ENCODE data around the gene ZGRF1. TPM values are rescaled to one million over a fixed set of nuclear protein-coding genes. Genes with fewer than 3 reads are reported as not detected.

The ZGRF1 gene
- total RNA-seq, 6 donors from 2014 or later = 2.6 to 9.4 (median 4.6) TPM

GRCh38 chr4:112604589-112604988, 32.1 kb downstream of the ZGRF1 start:
- ATAC-seq (ENCODE audit: low FRiP score in 2 of 2) (peak in 1 of 2 donors; percentile 81), DNase-seq (no peak)
- no peak overlapping the region for H3K4me3 ChIP-seq
- H3K4me1 ChIP-seq = no peaks in the 10 kb centered on the region
- peak; percentile 11 to 42 (median 26) for TF ChIP-seq CTCF (IDR thresholded peaks at IDR 0.05)
- TF ChIP-seq POLR2A (IDR thresholded peaks at IDR 0.05) = no peak
- H3K36me3 ChIP-seq = peaks cover 0 to 19% (median 5%) of the 10 kb centered on the region in 4 donors
- H3K27me3 ChIP-seq = no peaks in the 10 kb centered on the region
- no peak overlapping the region for H3K27ac ChIP-seq
- H3K9me3 ChIP-seq = no peaks in the 10 kb centered on the region

GRCh38 chr4:112594993-112595392, 41.7 kb downstream of the ZGRF1 start:
- WGBS, 2 donors = 94 to 97% methylated on average over 1 of the region's 1 CpG
- TF ChIP-seq POLR2A (IDR thresholded peaks at IDR 0.05) (no peak), CTCF (IDR thresholded peaks at IDR 0.05) (no peak), POLR2AphosphoS5 (IDR thresholded peaks at IDR 0.05) (no peak), EP300 (IDR thresholded peaks at IDR 0.05) (no peak)
- no peak for DNase-seq

GRCh38 chr4:112593438-112594133, 43.1 kb downstream of the ZGRF1 start:
- H3K4me1 ChIP-seq = no peaks in the 10 kb centered on the region
- no peak for DNase-seq
- no peaks in the 10 kb centered on the region for H3K9me3 ChIP-seq
- no peak overlapping the region for H3K4me3 ChIP-seq
- H3K36me3 ChIP-seq = no peaks in the 10 kb centered on the region
- 94 to 98% methylated on average over 5 of the region's 5 CpGs for WGBS, 2 donors
- TF ChIP-seq EP300 (IDR thresholded peaks at IDR 0.05) (no peak), POLR2A (IDR thresholded peaks at IDR 0.05) (no peak), CTCF (IDR thresholded peaks at IDR 0.05) (no peak), POLR2AphosphoS5 (IDR thresholded peaks at IDR 0.05) (no peak)
- no peak overlapping the region for H3K27ac ChIP-seq
- no peak for ATAC-seq (ENCODE audit: low FRiP score in 2 of 2)
- H3K27me3 ChIP-seq = no peaks in the 10 kb centered on the region

More at GRCh38 chr4:112594993-112595392, 41.7 kb downstream of the ZGRF1 start:
- Histone ChIP-seq H3K4me3 (no peak overlapping the region), H3K9me3 (no peaks in the 10 kb centered on the region), H3K27ac (no peak overlapping the region), H3K27me3 (no peaks in the 10 kb centered on the region), H3K36me3 (no peaks in the 10 kb centered on the region), H3K4me1 (no peaks in the 10 kb centered on the region)
- no peak for ATAC-seq (ENCODE audit: low FRiP score in 2 of 2)

GRCh38 chr4:112592717-112593116, 44.0 kb downstream of the ZGRF1 start:
- TF ChIP-seq EP300 (IDR thresholded peaks at IDR 0.05) (no peak), POLR2AphosphoS5 (IDR thresholded peaks at IDR 0.05) (no peak), CTCF (IDR thresholded peaks at IDR 0.05) (no peak), POLR2A (IDR thresholded peaks at IDR 0.05) (no peak)
- Histone ChIP-seq H3K4me3 (no peak overlapping the region), H3K4me1 (no peaks in the 10 kb centered on the region), H3K27me3 (no peaks in the 10 kb centered on the region), H3K9me3 (no peaks in the 10 kb centered on the region), H3K36me3 (no peaks in the 10 kb centered on the region), H3K27ac (no peak overlapping the region)
- ATAC-seq (ENCODE audit: low FRiP score in 2 of 2) (no peak), DNase-seq (no peak)

- no peak for TF ChIP-seq POLR2AphosphoS5 (IDR thresholded peaks at IDR 0.05)
- no peak for TF ChIP-seq CTCF (IDR thresholded peaks at IDR 0.05)
- no peak for TF ChIP-seq POLR2A (IDR thresholded peaks at IDR 0.05)
- TF ChIP-seq EP300 (IDR thresholded peaks at IDR 0.05) = no peak
- no peak for DNase-seq
- Histone ChIP-seq H3K4me1 (no peaks in the 10 kb centered on the region), H3K27me3 (no peaks in the 10 kb centered on the region), H3K27ac (no peak overlapping the region), H3K36me3 (no peaks in the 10 kb centered on the region), H3K4me3 (no peak overlapping the region), H3K9me3 (no peaks in the 10 kb centered on the region)
- WGBS, 2 donors = 31 to 64% methylated on average over 1 of the region's 1 CpG
- no peak for ATAC-seq (ENCODE audit: low FRiP score in 2 of 2)
These were observed 45.1 kb downstream of the ZGRF1 start for GRCh38 chr4:112591593-112591992.

Measured in upper lobe of left lung (tissue), 6 donors.